Trophoblast cell (in vitro differentiated cells and primary cell): ENCODE results near the gene PALB2.
"Not testable (repeated sequence)": the region's sequence is repeated elsewhere in the genome, so short reads cannot be mapped to it uniquely, and the experiment has no call there.

Experiments
- DNase-seq, 2 donors: peaks; one replicate each; pipeline ENCODE4 v3.0.0-alpha.2; 2016
- H2AFZ ChIP-seq: 2 replicates; pipeline ENCODE4 v1.6.1; 2013; ENCODE audit warnings: low read length, moderate library complexity, mild to moderate bottlenecking; ENCODE audit not compliant: insufficient read depth, poor library complexity
- H2AK5ac ChIP-seq: 2 replicates; pipeline ENCODE4 v1.6.1; 2013; ENCODE audit warnings: mild to moderate bottlenecking, low read length
- H2BK120ac ChIP-seq: 2 replicates; pipeline ENCODE4 v1.6.1; 2013; ENCODE audit warnings: low read length, mild to moderate bottlenecking, moderate library complexity; ENCODE audit not compliant: insufficient read depth, poor library complexity
- H2BK12ac ChIP-seq: 2 replicates; pipeline ENCODE4 v1.6.1; 2013; ENCODE audit warnings: mild to moderate bottlenecking, low read length, moderate library complexity
- H2BK5ac ChIP-seq: 2 replicates; pipeline ENCODE4 v1.6.1; 2013; ENCODE audit warnings: low read length, low read depth, moderate library complexity, mild to moderate bottlenecking; ENCODE audit not compliant: poor library complexity
- H3K14ac ChIP-seq: 2 replicates; pipeline ENCODE4 v1.6.1; 2013; ENCODE audit warnings: mild to moderate bottlenecking, low read length
- H3K18ac ChIP-seq: 2 replicates; pipeline ENCODE4 v1.6.1; 2013; ENCODE audit warnings: mild to moderate bottlenecking, low read length
- H3K23ac ChIP-seq: 2 replicates; pipeline ENCODE4 v1.6.1; 2013; ENCODE audit warnings: low read length
- H3K27ac ChIP-seq: 2 replicates; pipeline ENCODE4 v1.5.1; 2013; ENCODE audit warnings: low read depth, mild to moderate bottlenecking, inconsistent platforms, low read length, moderate library complexity
- H3K27me3 ChIP-seq: 2 replicates; pipeline ENCODE4 v1.6.1; 2013; ENCODE audit warnings: inconsistent platforms, mild to moderate bottlenecking, low read length, moderate library complexity; ENCODE audit not compliant: insufficient read depth
- H3K36me3 ChIP-seq, 2 experiments: 1 replicate in 1 of 2; 2 replicates in 1 of 2; pipeline ENCODE4 v1.6.1; 2013; ENCODE audit warnings: low read length in 2 of 2, mild to moderate bottlenecking in 2 of 2, moderate library complexity in 1 of 2; ENCODE audit not compliant: insufficient read depth in 2 of 2, control insufficient read depth in 1 of 2
- H3K4ac ChIP-seq: 2 replicates; pipeline ENCODE4 v1.6.1; 2013; ENCODE audit warnings: low read depth, mild to moderate bottlenecking, low read length, moderate library complexity
- H3K4me1 ChIP-seq, 2 experiments: 1 replicate in 1 of 2; 2 replicates in 1 of 2; pipeline ENCODE4 v1.6.1; 2013; ENCODE audit warnings: low read length in 2 of 2, mild to moderate bottlenecking in 2 of 2, moderate library complexity in 1 of 2; ENCODE audit not compliant: insufficient read depth in 2 of 2, control insufficient read depth in 1 of 2
- H3K4me2 ChIP-seq: 2 replicates; pipeline ENCODE4 v1.6.1; 2013; ENCODE audit warnings: inconsistent platforms, mild to moderate bottlenecking, low read length, moderate library complexity
- H3K4me3 ChIP-seq: 2 replicates; pipeline ENCODE4 v1.5.1; 2013; ENCODE audit warnings: mild to moderate bottlenecking, low read depth, low read length, inconsistent platforms
- H3K79me1 ChIP-seq: one replicate; pipeline ENCODE4 v1.6.1; 2013; ENCODE audit warnings: low read length
- H3K79me2 ChIP-seq: 2 replicates; pipeline ENCODE4 v1.6.1; 2013; ENCODE audit warnings: low read length, mild to moderate bottlenecking; ENCODE audit not compliant: control insufficient read depth, insufficient read depth, poor library complexity
- H3K9ac ChIP-seq: 2 replicates; pipeline ENCODE4 v1.6.1; 2013; ENCODE audit warnings: mild to moderate bottlenecking, low read length
- H3K9me3 ChIP-seq: 2 replicates; pipeline ENCODE4 v1.6.1; 2013; ENCODE audit warnings: low read depth, mild to moderate bottlenecking, control low read depth, inconsistent platforms, low read length; ENCODE audit not compliant: insufficient read depth
- H4K12ac ChIP-seq: 2 replicates; pipeline ENCODE4 v1.6.1; 2013; ENCODE audit warnings: low read depth, mild to moderate bottlenecking, low read length, moderate library complexity
- H4K8ac ChIP-seq: 2 replicates; pipeline ENCODE4 v1.6.1; 2013; ENCODE audit warnings: low read depth, mild to moderate bottlenecking, low read length, moderate library complexity
- H4K91ac ChIP-seq: one replicate; pipeline ENCODE4 v1.6.1; 2013; ENCODE audit warnings: low read depth, mild to moderate bottlenecking, low read length, moderate library complexity
- WGBS: extraction: QIAGEN DNeasy Blood & Tissue Kit; methylation state at CpG from one replicate; pipeline ENCODE4 v1.1.7; 2013; ENCODE audit warnings: missing lambda C conversion rate; ENCODE audit not compliant: insufficient read length, insufficient coverage; ENCODE audit errors: extremely low coverage; 5-methylcytosine and 5-hydroxymethylcytosine counted together

Gene PALB2

GRCh38 chr16:23587726-23588125 is 53.4 kb downstream of the PALB2 start:
- Histone ChIP-seq H3K79me1 (no peaks in the 10 kb centered on the region), H3K9ac (no peak overlapping the region), H4K8ac (no peak overlapping the region), H3K27me3 (no peaks in the 10 kb centered on the region), H3K23ac (no peak overlapping the region), H4K91ac (no peak overlapping the region), H4K12ac (no peak overlapping the region), H3K79me2 (no peaks in the 10 kb centered on the region), H3K4me2 (no peak overlapping the region), H3K4ac (no peak overlapping the region), H3K36me3 (peaks cover 39 to 65% of the 10 kb centered on the region in 2 experiments), H3K9me3 (no peaks in the 10 kb centered on the region), H2BK120ac (no peak overlapping the region), H2BK12ac (no peak overlapping the region), H2AK5ac (no peak overlapping the region), H3K4me1 (no peaks in the 10 kb centered on the region), H2BK5ac (no peak overlapping the region), H3K27ac (no peak overlapping the region), H2AFZ (no peak overlapping the region), H3K14ac (no peak overlapping the region), H3K18ac (no peak overlapping the region), H3K4me3 (no peak overlapping the region)
- no peak for DNase-seq
- no CpG with 5 or more reads among the region's 5 CpGs for WGBS

- Histone ChIP-seq H4K91ac (no peak overlapping the region), H2BK12ac (no peak overlapping the region), H3K4me2 (no peak overlapping the region), H3K4me1 (no peaks in the 10 kb centered on the region), H2AK5ac (no peak overlapping the region), H3K27ac (no peak overlapping the region), H2AFZ (no peak overlapping the region), H3K14ac (no peak overlapping the region), H3K18ac (no peak overlapping the region), H2BK5ac (no peak overlapping the region), H3K9ac (no peak overlapping the region), H3K4ac (no peak overlapping the region), H3K79me2 (no peaks in the 10 kb centered on the region), H3K4me3 (no peak overlapping the region), H3K23ac (no peak overlapping the region), H4K12ac (no peak overlapping the region), H3K9me3 (no peaks in the 10 kb centered on the region), H3K27me3 (no peaks in the 10 kb centered on the region), H4K8ac (no peak overlapping the region), H3K79me1 (no peaks in the 10 kb centered on the region), H2BK120ac (no peak overlapping the region), H3K36me3 (peaks cover 33 to 47% of the 10 kb centered on the region in 2 experiments)
- DNase-seq = peak in 1 of 2 donors; percentile 9
- no CpG with 5 or more reads among the region's 14 CpGs for WGBS
Observed at GRCh38 chr16:23584186-23585076, 56.7 kb downstream of the PALB2 start.

GRCh38 chr16:23583271-23583670 is 57.8 kb downstream of the PALB2 start:
- H2AK5ac ChIP-seq, H2BK5ac ChIP-seq, H3K27ac ChIP-seq, H4K8ac ChIP-seq, DNase-seq, H3K14ac ChIP-seq, H3K4me2 ChIP-seq, H3K4me1 ChIP-seq, H2BK12ac ChIP-seq, H4K12ac ChIP-seq, H3K9ac ChIP-seq, H3K27me3 ChIP-seq, H3K79me1 ChIP-seq, H2AFZ ChIP-seq, H3K9me3 ChIP-seq, H3K4ac ChIP-seq, H3K4me3 ChIP-seq, H2BK120ac ChIP-seq, H4K91ac ChIP-seq, H3K79me2 ChIP-seq, H3K18ac ChIP-seq, H3K23ac ChIP-seq: not testable (repeated sequence)
- peaks cover 27 to 45% of the 10 kb centered on the region in 2 experiments for H3K36me3 ChIP-seq
- no CpG with 5 or more reads among the region's 30 CpGs for WGBS

GRCh38 chr16:23581764-23582163 is 59.3 kb downstream of the PALB2 start:
- H3K4me3 ChIP-seq = no peak overlapping the region
- H3K9me3 ChIP-seq = no peaks in the 10 kb centered on the region
- H3K4ac ChIP-seq = no peak overlapping the region
- no peak overlapping the region for H4K12ac ChIP-seq
- H3K4me1 ChIP-seq = no peaks in the 10 kb centered on the region
- H2BK12ac ChIP-seq = no peak overlapping the region
- H2AK5ac ChIP-seq = no peak overlapping the region
- H3K36me3 ChIP-seq = peaks cover 20 to 37% of the 10 kb centered on the region in 2 experiments
- H2AFZ ChIP-seq = no peak overlapping the region
- H3K79me1 ChIP-seq = no peaks in the 10 kb centered on the region
- no peak overlapping the region for H4K8ac ChIP-seq
- H3K79me2 ChIP-seq = no peaks in the 10 kb centered on the region
- no peak overlapping the region for H2BK120ac ChIP-seq
- H2BK5ac ChIP-seq = no peak overlapping the region
- H3K27ac ChIP-seq = no peak overlapping the region
- no peak overlapping the region for H3K4me2 ChIP-seq
- H3K18ac ChIP-seq = no peak overlapping the region
- H3K9ac ChIP-seq = peak overlapping the region; percentile 54
- no peak for DNase-seq
- no peak overlapping the region for H3K23ac ChIP-seq
- H3K14ac ChIP-seq = no peak overlapping the region
- H3K27me3 ChIP-seq = no peaks in the 10 kb centered on the region
- no peak overlapping the region for H4K91ac ChIP-seq
